ENCODE data around the gene BAG1. TPM values are rescaled to one million over a fixed set of nuclear protein-coding genes. Genes with fewer than 3 reads are reported as not detected.

BAG1 gene
- total RNA-seq, 1 donor from 2014 or later = 33.7 TPM

- TF ChIP-seq CTCF (conservative IDR thresholded peaks at IDR 0.05; ENCODE audit: low read depth, low read length) = no peak
- no peak for DNase-seq (ENCODE audit: low read depth)
- H3K4me3 ChIP-seq (ENCODE audit: low read depth, low read length) = no peak overlapping the region
Observed at GRCh38 chr9:33202552-33203201, 61.8 kb downstream of the BAG1 start.

Other genes with a start within 250 kb of the BAG1 start
- gene DNAJA1, start 239.4 kb downstream of the BAG1 start, total RNA-seq = 149 and 227 TPM in 2 replicates
- 14.4 and 17.9 TPM in 2 replicates for gene SMU1, start 188.0 kb downstream of the BAG1 start, total RNA-seq
- 44.5 and 60.7 TPM in 2 replicates for gene B4GALT1, start 97.4 kb downstream of the BAG1 start, total RNA-seq
- gene SPINK4, start 24.5 kb downstream of the BAG1 start, total RNA-seq = not detected in 2 replicates
- gene CHMP5, start 341 bp upstream of the BAG1 start, total RNA-seq = 64.0 and 76.7 TPM in 2 replicates
- gene NFX1, start 25.8 kb upstream of the BAG1 start, total RNA-seq = 14.2 and 15.6 TPM in 2 replicates
- gene AQP7, start 137.9 kb upstream of the BAG1 start, total RNA-seq = not detected in 2 replicates
- 0.65 and 5.4 TPM in 2 replicates for gene AQP3, start 182.9 kb upstream of the BAG1 start, total RNA-seq
- gene NOL6, start 209.2 kb upstream of the BAG1 start, total RNA-seq = 19.3 and 45.4 TPM in 2 replicates

Data from epithelial cell of proximal tubule (primary cell).